ENCODE measurements around the gene AMBP. TPM values are rescaled to one million over a fixed set of nuclear protein-coding genes. Genes with fewer than 3 reads are reported as not detected.

Gene AMBP
- total RNA-seq = not detected in 2 replicates

GRCh38 chr9:114078021-114078780 lies at the start of gene AMBP:
Gene AMBP, minus strand, starts transcription at chr9:114078300. Its CDS starts 91 bp downstream, at chr9:114078209.
- intact Hi-C loops (cut with micrococcal nuclease) = no loop called here

DNA sequence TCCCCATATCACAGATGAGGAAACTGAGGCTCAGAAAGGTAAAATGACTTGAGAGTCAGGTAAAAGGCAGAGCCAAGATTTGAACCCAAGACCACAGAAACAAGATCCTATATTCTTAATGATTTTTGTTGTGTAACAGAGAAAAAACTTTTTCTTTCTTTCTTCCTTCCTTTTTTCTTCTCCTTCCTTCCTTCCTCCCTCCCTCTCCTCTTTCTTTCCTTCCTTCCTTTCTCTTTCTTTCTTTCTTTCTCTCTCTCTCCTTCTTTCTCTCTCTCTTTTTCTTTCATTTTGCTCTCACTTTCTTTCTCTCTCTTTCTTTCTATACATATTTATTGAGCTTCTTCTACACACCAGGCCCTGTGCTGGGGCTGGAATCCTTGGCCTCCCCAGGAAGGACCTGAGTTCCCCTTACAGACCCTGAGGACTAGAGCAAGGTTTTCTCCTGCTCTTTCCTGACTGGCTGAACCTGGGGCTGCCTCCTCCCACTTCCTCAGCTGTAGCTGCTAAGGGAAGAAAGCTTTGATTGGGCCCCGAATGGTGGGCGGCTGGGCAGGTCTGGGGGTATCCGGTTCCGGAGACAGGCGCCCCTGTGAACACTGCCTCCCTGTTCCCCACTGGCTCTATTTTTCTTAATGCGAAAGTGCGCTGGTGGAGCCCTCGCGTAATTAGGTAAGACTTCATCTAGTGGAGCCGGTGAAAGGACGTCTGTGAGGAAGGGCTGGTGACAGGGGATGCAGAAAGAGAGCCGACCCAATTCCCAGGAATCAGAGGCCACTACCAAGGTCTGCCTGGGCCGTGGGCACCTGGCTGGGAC lies 48.4 kb upstream of the AMBP start:
- intact Hi-C loops (cut with micrococcal nuclease) = no loop called here

GRCh38 chr9:114125476-114126013 lies 47.4 kb upstream of the AMBP start:
- intact Hi-C loops (cut with micrococcal nuclease) = no loop called here

- intact Hi-C loops (cut with micrococcal nuclease) = no loop called here
These were observed 46.8 kb upstream of the AMBP start for GRCh38 chr9:114124666-114125475.

GRCh38 chr9:114124138-114124537 lies 46.0 kb upstream of the AMBP start:
- intact Hi-C loops (cut with micrococcal nuclease) = no loop called here

DNA sequence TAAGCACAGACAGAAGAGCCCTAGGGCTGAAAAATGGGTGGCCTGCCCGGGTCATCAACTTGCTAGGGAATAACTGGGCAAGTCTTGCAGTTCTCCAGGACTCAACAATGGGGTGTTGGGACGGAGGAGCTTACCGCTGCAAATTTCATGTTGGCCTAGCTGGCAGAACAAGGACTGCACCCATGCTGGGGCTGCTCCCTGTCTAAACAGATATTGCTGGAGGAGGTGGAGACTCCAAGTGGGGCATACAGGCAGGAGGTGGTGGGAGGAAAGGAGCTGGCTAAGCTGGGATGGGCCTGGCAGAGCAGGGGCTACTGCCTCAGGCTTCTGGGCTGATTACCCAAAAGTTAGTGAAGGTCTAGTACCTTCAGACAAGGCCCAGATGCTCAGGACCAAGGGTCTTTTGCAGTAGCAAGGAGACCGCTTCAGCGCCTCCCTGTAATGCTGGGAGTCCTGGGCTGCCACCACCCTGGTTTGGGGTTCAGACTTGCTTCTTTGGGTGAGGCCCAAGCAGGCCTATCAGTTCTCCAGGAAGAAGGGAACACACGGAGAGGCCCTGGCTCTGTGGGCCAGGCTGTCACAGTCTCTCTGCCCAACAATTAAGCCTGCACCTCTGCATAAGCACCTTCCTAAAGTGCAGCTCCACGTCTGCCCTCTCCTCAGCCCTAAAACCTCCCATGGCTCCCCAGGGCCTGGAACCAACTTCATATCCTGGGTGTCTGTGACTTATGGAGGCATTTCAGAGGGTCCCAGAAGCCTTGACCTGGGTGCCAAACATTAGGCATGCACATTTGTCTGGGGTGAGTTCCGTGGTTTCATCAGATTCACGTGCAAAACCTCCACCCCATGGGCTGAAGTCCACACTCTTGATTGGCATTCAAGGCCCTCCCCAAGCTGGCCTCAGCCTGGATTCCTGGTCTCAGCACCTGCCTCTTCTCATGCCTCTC lies 45.2 kb upstream of the AMBP start:
- intact Hi-C loops (cut with micrococcal nuclease) = no loop called here

DNA sequence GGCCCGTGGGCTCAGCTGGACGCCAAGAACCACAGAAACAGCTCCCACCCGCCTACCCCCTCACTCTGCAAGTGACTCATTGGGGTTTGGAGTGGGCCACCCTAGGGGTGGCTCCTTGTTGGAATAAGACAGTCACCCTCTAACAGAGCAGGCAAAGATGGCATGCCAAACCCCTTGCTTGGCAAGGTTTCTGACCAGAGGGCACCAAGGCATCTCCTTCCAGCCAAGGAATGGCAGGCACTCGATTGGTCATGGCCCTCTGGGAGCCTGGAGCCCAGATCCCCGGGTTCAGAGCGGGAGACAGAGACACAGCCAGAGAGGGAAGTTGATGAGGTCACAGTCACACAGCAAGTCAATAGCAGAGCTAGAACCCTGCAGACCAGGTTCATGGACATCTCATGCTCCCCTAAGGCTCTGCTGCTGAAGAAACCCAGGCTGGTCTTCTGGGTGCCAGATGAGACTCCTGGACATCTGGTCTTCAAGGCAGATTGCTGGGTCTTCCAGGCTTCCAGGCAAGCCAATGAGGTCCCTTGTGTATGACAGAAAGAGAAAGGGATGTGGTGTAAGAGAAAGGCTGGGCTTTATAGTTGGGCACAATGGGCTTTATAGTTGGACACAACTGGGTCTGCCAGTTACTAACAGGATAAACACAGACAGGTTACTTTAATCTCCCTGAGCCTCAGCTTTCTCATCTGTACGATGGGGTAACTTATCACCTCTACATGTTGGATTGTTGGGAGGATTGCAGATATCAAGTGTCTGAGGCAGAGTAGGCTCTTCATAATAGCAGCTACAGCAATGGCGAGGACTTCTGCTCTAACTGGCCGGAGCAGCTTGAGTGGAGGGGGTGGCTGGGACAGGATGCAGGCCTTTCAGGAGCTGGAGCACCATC lies 44.3 kb upstream of the AMBP start:
- intact Hi-C loops (cut with micrococcal nuclease) = no loop called here

GRCh38 chr9:114121227-114122135 lies 43.4 kb upstream of the AMBP start:
- intact Hi-C loops (cut with micrococcal nuclease) = no loop called here

- intact Hi-C loops (cut with micrococcal nuclease) = no loop called here
These were observed 42.3 kb upstream of the AMBP start for GRCh38 chr9:114120192-114121014.

DNA sequence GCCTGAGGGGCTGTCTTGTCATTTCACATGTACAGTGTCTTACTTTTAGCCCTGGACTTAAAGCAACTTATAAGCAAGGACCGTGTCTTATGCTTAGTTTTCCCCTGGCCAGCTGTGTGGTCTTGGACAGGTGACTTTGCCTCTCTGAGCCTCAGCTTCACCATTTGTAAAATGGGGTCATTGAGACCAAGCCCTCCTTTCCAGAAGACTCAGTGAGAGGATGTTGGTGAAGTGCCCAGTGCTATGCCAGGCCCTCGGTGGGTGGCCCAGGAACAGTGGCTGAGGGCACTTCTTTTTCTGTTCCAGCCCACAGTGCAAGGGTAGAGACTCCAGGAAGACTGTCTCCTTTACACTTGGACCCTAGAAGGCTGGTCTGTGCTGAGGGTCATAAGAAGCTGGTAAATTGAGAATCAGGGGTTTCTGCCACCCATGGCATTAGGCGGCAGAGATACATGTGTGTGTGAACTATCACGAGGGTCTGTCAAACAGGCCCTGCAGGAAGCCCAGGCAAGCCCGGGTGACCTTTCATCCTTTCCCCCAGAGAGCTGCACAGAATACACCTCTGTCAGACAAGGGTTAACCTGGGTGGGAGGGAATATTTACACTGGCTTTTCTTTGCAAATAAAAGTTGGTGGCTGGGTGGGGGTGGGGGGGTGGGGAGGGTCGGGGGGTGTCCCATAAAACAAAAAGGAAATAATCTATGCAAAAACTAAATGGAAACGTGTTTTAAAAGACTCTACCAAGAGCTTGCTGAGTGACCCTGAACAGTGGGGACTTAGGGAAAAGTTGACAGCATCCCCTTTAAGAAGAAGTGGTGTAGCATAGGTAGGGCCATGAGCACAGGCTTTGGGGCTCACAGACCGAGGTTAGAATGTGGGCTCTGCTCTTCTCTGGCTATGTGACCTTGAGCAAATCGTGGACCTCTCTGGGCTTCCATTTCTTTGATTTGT lies 41.4 kb upstream of the AMBP start:
- intact Hi-C loops (cut with micrococcal nuclease) = no loop called here

DNA sequence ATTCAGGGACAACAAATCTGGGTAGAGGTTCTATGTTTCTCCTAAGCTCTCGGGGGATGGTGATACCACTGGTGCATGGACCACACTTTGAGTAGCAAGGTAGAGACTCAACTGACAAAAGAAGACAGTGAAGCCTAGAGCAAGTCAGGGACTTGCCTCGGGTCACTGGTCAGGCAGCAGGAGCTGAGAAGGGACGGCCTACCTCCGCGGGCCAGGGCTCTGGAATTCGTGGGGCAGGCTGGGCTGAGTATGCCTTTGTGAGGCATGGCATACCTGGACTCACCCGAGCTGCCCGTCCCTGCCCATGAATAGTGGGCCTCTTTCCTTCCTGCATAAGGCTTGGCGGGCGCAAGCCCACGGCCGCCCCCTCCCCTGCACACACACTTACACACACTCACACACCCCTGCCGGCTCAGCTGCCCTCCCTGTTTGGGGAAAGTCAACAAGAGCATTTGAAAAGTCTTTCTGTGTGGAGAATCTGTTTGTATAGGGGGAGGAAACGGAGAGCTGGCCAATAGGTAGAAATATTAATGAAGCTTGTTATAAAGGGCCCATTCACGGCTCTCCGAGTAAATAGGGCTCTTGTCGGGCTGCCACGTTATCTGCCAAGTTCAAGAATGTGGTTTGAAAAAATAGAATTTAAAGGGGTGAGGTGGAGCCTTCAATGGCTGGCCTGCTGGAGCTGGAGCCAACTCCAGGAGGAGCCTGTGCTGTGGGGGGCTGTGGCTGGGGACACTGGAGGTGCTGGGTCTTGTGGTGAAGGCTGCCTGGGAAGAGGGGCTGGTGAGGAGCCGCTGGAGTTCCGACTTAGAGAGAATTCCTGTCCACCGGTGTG lies 40.1 kb upstream of the AMBP start:
- intact Hi-C loops (cut with micrococcal nuclease) = no loop called here

- intact Hi-C loops (cut with micrococcal nuclease) = no loop called here
These were observed 39.5 kb upstream of the AMBP start for GRCh38 chr9:114117614-114117995.

GRCh38 chr9:114116126-114116747 lies 38.1 kb upstream of the AMBP start:
- intact Hi-C loops (cut with micrococcal nuclease) = no loop called here

GRCh38 chr9:114115654-114116125 lies 37.6 kb upstream of the AMBP start:
- intact Hi-C loops (cut with micrococcal nuclease) = no loop called here

DNA sequence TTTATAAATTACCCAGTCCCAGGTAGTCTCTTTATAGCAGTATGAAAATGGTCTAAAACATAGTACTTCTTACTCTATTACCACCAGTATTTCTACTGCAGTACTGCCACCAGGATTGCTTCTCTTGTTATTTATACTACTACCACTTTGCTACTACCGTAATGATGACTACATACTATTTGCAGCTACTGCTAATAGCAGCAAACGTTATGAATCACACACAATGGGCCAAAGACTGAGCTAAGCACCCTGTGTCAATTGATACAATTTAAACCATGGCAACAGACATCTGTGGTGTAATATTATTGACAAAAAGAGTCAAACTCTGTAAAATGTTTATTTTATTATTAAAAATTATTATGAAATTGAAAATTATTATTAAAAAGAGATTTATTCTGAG lies 36.3 kb upstream of the AMBP start:
- intact Hi-C loops (cut with micrococcal nuclease) = no loop called here
